HG02623 (cell line): ENCODE data around the gene MYT1.
"Not testable (repeated sequence)": the region's sequence is repeated elsewhere in the genome, so short reads cannot be mapped to it uniquely, and the experiment has no call there.

Experiments
- ATAC-seq: cut with Tn5 transposase; IDR thresholded peaks from one replicate; pipeline ENCODE4 v1.9.1; 2021; ENCODE audit warnings: moderate library complexity; ENCODE audit not compliant: unreplicated experiment

Gene MYT1

GRCh38 chr20:64228751-64229506, 64.7 kb downstream of the MYT1 start:
- ATAC-seq = no peak

DNA sequence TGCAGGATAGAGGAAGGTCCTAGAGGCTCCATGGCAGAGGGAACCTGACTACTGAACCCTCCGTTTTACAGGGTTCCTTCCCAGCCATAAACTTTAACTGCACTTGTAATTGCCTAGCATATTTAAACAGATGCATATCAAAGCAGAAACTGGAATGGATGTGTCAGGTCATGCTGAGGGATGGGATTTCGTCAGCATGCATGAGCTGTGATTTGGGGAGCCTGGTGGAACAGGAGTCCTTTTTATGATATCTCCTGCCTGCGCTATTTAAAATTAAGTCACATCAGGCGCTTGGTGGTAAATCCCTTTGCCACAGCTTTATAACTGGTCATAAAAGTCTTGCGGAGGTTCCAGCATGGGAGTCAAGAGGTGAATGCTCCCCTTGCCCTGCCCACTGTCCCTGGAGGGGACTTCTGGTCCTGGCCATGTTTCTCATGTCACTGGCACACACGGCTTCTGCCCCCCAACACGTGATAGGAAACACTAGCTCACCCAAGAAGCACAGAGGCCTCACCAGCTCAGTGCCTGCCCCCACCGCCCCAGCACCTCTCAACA, 65.3 kb downstream of the MYT1 start:
- no peak for ATAC-seq

DNA sequence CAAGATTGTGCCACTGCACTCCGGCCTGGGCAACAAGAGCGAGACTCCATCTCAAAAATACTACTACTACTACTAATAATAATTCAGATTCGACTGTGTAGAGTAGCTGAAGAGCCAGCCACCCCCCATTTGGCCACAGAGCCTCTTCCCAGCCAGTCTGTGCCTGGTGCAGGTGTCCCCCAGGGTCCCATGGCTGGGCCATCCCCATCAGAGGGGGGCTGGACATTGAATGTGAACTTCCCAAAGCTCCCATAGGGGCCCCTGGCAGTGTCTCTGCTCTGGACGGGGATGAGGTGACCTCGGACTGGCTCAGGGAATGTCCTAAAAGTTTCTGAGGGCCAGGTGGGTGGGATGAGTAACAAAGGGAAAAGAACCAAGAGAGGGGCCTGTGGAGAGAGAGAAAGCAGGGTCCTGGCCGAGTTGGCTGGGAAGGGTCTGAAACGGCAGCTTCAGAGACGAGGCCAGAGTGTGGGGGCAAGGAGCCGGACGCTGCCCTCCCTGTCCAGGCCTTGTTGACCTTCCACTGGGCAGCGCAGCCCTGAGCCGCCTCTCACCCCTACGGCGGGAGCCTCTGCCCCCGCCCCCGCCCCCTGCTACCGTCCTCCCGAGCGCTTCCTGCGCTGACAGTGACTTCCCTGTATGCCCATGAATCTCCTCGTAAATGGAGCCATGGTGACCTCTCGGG, 66.4 kb downstream of the MYT1 start:
- ATAC-seq = no peak

- no peak for ATAC-seq
These were observed 67.6 kb downstream of the MYT1 start for GRCh38 chr20:64231621-64232550.

DNA sequence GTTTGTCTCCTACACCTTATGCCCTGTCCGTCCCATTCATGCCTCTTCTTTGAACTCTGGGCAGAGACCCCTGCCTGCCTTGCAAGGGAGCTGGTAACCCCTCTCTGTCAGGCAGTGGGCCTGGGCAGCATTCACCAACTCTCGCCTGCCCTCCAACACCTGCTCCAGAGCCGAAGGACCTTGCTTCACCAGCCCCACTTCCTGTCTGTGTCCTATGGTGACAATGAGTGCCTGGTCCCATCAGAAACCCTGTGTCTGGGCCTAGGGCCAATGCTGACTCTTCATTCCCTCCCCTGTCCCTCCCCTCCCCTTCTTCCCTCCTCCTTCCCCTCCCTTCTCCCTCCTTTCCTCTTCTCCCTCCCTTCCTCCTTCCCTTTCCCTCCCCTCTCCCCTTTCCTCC, 68.5 kb downstream of the MYT1 start:
- no peak for ATAC-seq

- no peak for ATAC-seq
These were observed 69.5 kb downstream of the MYT1 start for GRCh38 chr20:64233725-64234124.

DNA sequence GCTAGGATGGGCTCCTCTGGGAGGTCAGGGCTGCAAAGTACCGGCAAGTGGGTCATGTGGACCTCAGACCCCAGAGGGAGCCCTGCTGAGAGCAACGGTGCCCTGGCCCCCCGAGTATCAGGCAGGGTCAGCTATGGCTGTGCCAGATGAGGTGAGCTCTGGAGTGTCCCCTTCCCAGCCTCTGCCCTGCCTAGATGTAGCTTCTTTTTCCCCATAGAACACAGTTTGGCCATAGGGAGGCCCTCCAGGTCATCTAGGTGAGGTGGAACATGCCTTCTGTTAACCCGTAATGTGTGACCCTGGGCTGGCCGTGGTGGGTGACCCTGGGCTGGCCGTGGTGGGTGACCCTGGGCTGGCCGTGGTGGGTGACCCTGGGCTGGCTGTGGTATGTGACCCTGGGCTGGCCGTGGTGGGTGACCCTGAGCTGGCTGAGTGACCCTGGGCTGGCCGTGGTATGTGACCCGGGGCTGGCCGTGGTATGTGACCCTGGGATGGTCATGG, 70.1 kb downstream of the MYT1 start:
- no peak for ATAC-seq

- ATAC-seq = not testable (repeated sequence)
These were observed 70.8 kb downstream of the MYT1 start for GRCh38 chr20:64234921-64235565.

DNA sequence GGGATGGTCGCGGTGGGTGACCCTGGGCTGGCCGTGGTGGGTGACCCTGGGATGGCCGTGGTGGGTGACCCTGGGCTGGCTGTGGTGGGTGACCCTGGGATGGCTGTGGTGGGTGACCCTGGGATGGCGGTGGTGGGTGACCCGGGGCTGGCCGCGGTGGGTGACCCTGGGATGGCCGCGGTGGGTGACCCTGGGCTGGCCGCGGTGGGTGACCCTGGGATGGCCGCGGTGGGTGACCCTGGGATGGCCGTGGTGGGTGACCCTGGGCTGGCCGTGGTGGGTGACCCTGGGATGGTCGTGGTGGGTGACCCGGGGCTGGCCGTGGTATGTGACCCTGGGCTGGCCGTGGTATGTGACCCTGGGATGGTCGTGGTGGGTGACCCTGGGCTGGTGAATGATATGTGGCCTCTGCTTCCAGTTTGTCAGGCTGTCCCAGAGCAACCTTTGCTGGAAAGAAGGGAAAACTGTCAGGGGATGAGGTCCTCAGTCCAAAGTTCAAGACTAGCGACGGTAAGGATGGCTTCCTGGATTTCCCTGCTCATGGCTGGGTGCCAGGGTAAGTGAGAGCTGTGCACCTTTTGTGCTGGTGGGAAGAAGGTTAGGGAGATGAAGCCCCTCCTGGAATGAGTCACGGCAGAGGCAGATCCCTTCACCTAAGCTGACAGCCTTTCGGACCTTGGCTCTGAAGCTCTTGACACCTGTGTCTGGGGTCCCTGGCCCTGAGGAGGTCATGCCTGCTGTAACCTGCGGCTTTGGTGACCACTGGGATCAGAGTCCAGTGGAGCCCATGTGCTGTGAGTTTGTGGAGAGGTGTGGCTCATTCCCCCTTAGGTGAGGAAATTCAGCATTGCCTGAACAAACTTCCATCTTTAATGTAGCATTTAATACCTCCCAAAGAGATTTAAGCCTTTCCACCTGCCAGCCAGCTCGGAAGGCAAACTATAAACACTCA, 72.2 kb downstream of the MYT1 start:
- ATAC-seq = no peak

DNA sequence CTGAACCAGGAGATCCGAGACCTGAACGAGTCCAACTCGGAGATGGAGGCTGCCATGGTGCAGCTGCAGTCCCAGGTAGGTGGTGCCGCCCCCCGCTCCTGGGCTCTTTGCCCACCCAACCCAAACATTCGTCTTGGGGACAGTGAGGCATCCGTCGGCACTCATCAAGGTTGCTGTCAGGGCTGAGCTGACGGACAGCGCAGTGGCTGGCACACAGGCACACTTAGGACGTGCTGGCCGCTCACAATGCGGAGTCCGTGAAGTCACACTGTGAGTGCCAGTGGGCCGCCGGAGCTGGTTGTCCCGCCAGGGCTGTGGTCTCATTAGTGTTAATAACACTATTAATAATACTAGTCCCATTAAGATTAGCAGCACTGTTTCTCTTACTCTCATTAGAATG, 73.1 kb downstream of the MYT1 start:
- ATAC-seq = no peak

DNA sequence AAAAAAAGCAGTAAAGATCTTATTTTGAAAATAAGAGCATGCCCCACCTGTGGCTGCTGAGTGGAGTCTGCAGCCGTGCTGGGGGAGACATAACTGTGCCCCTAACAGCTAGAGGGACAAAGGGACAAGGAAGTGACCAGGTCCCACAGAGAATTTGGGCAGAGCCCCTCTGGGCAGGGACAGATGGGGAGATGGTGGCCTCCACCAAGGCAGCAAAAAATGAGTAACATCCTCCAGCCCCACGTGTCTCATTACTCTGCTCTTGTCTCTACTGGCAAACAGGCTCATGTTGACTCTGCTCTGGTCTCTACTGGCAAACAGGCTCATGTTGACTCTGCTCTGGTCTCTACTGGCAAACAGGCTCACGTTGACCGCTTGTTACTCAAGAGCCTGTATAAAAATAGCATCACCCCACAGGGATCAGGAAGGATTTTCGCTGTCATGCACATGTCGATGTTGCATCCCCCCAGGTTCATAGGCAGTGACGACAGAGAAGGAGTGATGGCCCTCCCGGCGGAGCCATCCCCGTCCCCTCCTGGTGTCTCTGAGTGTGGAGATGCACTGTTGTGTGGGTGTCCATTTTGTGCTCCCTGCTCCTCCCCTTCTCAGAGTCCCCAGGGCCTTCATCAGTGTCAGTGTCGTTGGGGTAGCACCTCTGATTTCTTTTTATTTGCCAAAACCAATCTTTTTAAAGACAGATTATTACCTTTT, 74.0 kb downstream of the MYT1 start:
- no peak for ATAC-seq

DNA sequence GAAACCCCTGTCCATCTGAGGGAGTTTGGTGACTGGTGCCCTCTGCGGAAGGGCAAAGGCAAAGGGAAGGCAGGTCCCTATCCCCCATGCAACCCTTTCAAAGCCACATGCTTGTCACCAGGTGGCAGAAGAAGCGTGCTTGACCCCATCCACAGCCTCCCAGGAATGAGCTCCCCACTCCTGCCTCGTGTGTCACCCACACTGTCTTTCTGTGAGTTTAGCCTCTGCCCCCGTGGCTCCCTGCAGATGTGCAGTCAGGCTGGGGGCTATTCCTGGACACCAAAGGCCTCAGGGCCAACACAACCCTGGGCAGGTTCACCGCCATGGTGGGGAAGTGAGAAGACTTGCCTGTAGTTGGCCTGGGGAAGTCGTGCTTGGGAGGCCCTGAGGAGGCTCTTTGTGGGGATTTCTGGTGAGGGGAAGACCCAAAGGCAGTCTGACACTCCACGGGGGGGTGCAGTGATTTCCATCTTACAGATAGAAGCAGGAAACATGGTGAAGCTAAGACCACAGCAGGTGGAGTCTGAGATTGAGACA, 74.7 kb downstream of the MYT1 start:
- no peak for ATAC-seq

DNA sequence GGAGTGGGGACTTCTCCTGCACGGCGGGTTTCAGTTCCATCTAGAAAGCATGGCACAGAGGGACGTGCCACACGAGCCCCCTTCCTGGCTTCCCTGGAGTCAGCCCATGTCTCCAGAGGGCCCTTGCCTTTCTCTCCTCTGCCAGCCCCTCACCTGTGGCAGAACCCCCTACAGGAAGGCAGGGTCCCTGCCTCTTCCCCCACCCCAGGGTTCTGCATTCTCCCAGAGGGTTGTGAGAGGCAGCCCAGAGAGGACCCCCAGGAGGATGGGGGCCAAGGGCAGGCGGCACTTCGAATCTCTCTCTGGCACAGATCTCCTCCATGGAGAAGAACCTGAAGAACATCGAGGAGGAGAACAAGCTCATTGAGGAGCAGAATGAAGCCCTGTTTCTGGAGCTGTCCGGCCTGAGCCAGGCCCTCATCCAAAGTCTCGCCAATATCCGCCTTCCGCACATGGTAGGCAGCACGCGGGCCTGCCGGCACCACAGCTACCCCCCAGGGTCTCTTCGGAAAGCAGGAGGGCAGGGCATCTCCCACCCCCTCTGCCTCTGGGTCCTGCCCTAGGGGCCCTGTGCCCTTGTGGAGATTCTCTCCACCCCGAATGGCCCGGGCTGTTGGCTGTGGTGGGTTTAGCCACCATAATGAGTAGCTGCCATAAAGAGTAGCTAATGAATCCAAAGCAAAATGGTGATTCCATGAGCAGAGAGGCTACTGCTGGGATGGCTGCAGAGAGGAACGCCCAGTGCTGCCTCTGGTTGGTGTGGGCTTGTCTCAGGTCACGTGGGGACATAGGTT, 75.4 kb downstream of the MYT1 start:
- ATAC-seq = no peak

GRCh38 chr20:64240243-64241015, 76.2 kb downstream of the MYT1 start:
- no peak for ATAC-seq

DNA sequence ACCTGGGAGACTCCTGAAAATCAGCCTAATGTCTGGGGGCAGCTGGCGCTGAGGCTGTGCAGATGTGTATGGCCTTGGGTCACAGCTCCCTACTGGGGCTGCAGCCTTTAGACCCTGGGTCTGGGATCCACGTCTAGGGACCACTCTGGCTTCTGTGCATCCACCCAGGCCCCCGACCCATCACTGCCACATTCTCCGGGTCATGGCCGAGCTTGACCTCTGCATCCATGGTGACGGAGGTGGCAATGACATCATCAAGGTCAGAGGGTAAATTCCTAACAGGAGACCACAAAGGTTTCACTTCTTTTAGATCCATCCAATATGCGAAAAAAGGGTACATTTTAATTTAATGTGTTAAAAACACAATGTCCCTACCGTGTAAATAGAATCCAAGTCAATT, 76.8 kb downstream of the MYT1 start:
- no peak for ATAC-seq

GRCh38 chr20:64242003-64242796, 77.9 kb downstream of the MYT1 start:
- no peak for ATAC-seq
